ENCODE data around the gene FGF11. TPM values are rescaled to one million over a fixed set of nuclear protein-coding genes. Genes with fewer than 3 reads are reported as not detected.
A peak's percentile ranks its signal among the peaks of the same experiment; 100 is the strongest.

The FGF11 gene
- total RNA-seq, 4 donors from 2014 or later: 0.13 to 1.0 (median 0.42) TPM; not detected in 1

DNA sequence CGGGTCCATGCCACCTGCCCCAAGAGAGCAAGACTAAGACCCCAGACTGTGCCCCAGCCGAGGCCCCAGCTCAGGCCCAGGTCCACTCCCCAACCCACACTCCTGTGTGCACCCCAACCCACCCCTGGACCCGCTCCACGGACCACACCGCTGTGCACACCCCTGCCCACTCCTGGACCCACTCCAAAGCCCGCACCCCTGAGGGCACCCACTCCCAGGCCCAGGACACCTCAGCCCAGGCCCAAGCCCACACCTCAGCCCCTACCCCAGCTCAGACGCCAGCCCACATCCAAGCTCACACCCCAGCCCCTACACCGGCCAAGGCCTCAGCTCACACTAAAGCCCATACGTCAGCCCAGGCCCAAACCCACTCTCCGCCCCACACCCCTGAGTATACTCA lies 9.6 kb upstream of the FGF11 start:
- TF ChIP-seq EP300 (IDR thresholded peaks at IDR 0.05) (no peak), POLR2AphosphoS5 (IDR thresholded peaks at IDR 0.05) (no peak), POLR2A (IDR thresholded peaks at IDR 0.05) (no peak)
- TF ChIP-seq, protein P1, sequence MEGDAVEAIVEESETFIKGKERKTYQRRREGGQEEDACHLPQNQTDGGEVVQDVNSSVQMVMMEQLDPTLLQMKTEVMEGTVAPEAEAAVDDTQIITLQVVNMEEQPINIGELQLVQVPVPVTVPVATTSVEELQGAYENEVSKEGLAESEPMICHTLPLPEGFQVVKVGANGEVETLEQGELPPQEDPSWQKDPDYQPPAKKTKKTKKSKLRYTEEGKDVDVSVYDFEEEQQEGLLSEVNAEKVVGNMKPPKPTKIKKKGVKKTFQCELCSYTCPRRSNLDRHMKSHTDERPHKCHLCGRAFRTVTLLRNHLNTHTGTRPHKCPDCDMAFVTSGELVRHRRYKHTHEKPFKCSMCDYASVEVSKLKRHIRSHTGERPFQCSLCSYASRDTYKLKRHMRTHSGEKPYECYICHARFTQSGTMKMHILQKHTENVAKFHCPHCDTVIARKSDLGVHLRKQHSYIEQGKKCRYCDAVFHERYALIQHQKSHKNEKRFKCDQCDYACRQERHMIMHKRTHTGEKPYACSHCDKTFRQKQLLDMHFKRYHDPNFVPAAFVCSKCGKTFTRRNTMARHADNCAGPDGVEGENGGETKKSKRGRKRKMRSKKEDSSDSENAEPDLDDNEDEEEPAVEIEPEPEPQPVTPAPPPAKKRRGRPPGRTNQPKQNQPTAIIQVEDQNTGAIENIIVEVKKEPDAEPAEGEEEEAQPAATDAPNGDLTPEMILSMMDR (IDR thresholded peaks at IDR 0.05): no peak
- no peak overlapping the region for H3K4me3 ChIP-seq
- no peak for ATAC-seq
- no peaks in the 10 kb centered on the region for H3K9me3 ChIP-seq
- H3K27me3 ChIP-seq: peaks cover 24% of the 10 kb centered on the region
- peaks cover 0 to 2% (median 0%) of the 10 kb centered on the region in 3 donors for H3K4me1 ChIP-seq
- WGBS, 2 donors (ENCODE audit: low coverage in 1 of 2): 93% methylated on average over 5 of the region's 10 CpGs; no CpG with 5 or more reads in 1 of the 2 donors
- no peak overlapping the region for H3K27ac ChIP-seq
- H3K36me3 ChIP-seq: no peaks in the 10 kb centered on the region

- 100% methylated on average over 1 of the region's 1 CpG; no CpG with 5 or more reads in 1 of the 2 donors for WGBS, 2 donors (ENCODE audit: low coverage in 1 of 2)
- TF ChIP-seq POLR2A (IDR thresholded peaks at IDR 0.05) (no peak), EP300 (IDR thresholded peaks at IDR 0.05) (no peak), POLR2AphosphoS5 (IDR thresholded peaks at IDR 0.05) (no peak)
- TF ChIP-seq, protein P1 (IDR thresholded peaks at IDR 0.05): no peak
- H3K27me3 ChIP-seq: peaks cover 37% of the 10 kb centered on the region
Observed at GRCh38 chr17:7431231-7431630, 8.1 kb upstream of the FGF11 start.

GRCh38 chr17:7432296-7432695 lies 7.0 kb upstream of the FGF11 start:
- 100% methylated on average over 2 of the region's 11 CpGs; no CpG with 5 or more reads in 1 of the 2 donors for WGBS, 2 donors (ENCODE audit: low coverage in 1 of 2)
- Histone ChIP-seq H3K9me3 (no peaks in the 10 kb centered on the region), H3K4me3 (no peak overlapping the region), H3K36me3 (no peaks in the 10 kb centered on the region), H3K27me3 (peaks cover 45% of the 10 kb centered on the region), H3K27ac (no peak overlapping the region), H3K4me1 (peaks cover 2 to 27% (median 19%) of the 10 kb centered on the region in 3 donors)
- no peak for ATAC-seq
- TF ChIP-seq EP300 (IDR thresholded peaks at IDR 0.05) (no peak), POLR2AphosphoS5 (IDR thresholded peaks at IDR 0.05) (no peak), POLR2A (IDR thresholded peaks at IDR 0.05) (no peak)
- TF ChIP-seq, protein P1 (IDR thresholded peaks at IDR 0.05): no peak

More at GRCh38 chr17:7431231-7431630, 8.1 kb upstream of the FGF11 start:
- Histone ChIP-seq H3K36me3 (no peaks in the 10 kb centered on the region), H3K27ac (no peak overlapping the region), H3K4me3 (no peak overlapping the region), H3K9me3 (no peaks in the 10 kb centered on the region), H3K4me1 (peaks cover 0 to 17% (median 8%) of the 10 kb centered on the region in 3 donors)
- ATAC-seq: no peak

- TF ChIP-seq, protein P1 (IDR thresholded peaks at IDR 0.05): no peak
- no peak for TF ChIP-seq POLR2AphosphoS5 (IDR thresholded peaks at IDR 0.05)
- no peak for TF ChIP-seq POLR2A (IDR thresholded peaks at IDR 0.05)
- TF ChIP-seq EP300 (IDR thresholded peaks at IDR 0.05): no peak
- H3K27ac ChIP-seq: peak overlapping the region in 3 of 4 donors; percentile 52 to 77 (median 75)
- H3K36me3 ChIP-seq: no peaks in the 10 kb centered on the region
- peaks cover 5 to 64% (median 36%) of the 10 kb centered on the region in 3 donors for H3K4me1 ChIP-seq
- no peaks in the 10 kb centered on the region for H3K9me3 ChIP-seq
- WGBS, 2 donors (ENCODE audit: low coverage in 1 of 2): no CpG with 5 or more reads among the region's 49 CpGs
- peaks cover 81% of the 10 kb centered on the region for H3K27me3 ChIP-seq
- peak overlapping the region; percentile 26 to 49 for H3K4me3 ChIP-seq
- no peak for ATAC-seq
Observed at GRCh38 chr17:7435676-7436555, 3.4 kb upstream of the FGF11 start.
